Erythroblast (primary cell): ENCODE measurements around the gene POC1B.

Source experiments
- GATA1 ChIP-seq: IDR thresholded peaks from 2 replicates; pipeline ENCODE4 v1.6.1; 2011; ENCODE audit warnings: low read depth, mild to moderate bottlenecking, control low read depth, low read length, moderate library complexity
- POLR2A ChIP-seq: IDR thresholded peaks from 2 replicates; pipeline ENCODE4 v1.6.1; 2011; ENCODE audit warnings: mild to moderate bottlenecking, low read length

DNA sequence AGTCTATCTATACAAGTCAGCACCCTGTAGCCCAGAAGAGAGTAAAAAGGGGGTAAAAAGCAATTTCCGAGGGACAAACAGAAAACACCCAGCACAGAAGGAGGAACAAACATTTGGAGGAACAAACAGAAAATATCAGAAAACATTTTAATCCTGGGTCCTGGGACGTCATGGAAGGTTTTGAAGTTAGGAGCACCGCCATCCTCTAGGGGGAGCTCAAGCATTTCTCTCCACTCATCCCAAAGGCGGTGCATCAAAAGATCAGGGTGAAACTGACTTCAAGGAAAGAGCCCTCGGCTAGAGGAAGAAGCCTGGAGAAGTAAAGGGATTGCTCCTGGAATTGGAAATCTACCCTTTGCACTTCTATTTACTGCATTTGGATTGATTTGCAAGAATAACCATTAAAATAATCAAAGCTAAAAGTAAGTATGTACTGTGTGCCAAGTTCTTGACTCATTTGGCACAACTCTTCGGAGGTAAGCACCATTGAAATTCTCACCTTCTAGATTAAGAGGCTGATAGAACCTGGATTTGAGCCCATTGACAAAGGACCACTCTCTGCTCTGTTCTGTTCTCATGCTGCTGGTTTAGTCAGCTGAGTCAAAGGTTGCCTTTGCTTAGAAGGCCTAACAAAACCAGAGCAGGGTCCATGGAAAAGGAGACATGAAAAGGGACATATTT is 17.2 kb upstream of the POC1B start:
- TF ChIP-seq POLR2A (no peak), GATA1 (no peak)
